GM12878 (cell line): Measurements from ENCODE around the gene RPS6KA3. TPM values are rescaled to one million over a fixed set of nuclear protein-coding genes. Genes with fewer than 3 reads are reported as not detected.

Experiments used
- ATAC-seq: fragments of 200-7000 bp; cut with Tn5 transposase; 3 replicates; pipeline ENCODE4 v1.9.1; 2020; ENCODE audit warnings: mild to moderate bottlenecking, moderate library complexity
- BruUV-seq: library from RNA; stranded (reverse); fragments of 400-500 nt; replicated peaks from 2 replicates; lab custom pipeline; 2021; lab: Mats Ljungman, UMichigan
- CTCF ChIA-PET: fragments of 300-600 bp; sonication (Branson Sonifier 250); formaldehyde crosslinking; extraction: SDS; loops from one replicate; lab custom pipeline; 2021; ENCODE audit warnings: inconsistent platforms; lab: Yijun Ruan, JAX
- POLR2A ChIA-PET: fragments of 350-600 bp; formaldehyde crosslinking; extraction: SDS; loops from one replicate; lab custom pipeline; 2021; ENCODE audit warnings: inconsistent platforms; lab: Charles Lee
- RAD21 ChIA-PET: fragments of 300-600 bp; sonication (Branson Sonifier 250); formaldehyde crosslinking; loops from one replicate; lab custom pipeline; 2023; ENCODE audit warnings: antibody characterized with exemption; ENCODE audit not compliant: unreplicated experiment; lab: Charles Lee
- SMC1A ChIA-PET: fragments of 300-600 bp; sonication (Branson Sonifier 250); formaldehyde crosslinking; loops from one replicate; lab custom pipeline; 2023; ENCODE audit not compliant: unreplicated experiment, uncharacterized antibody; lab: Charles Lee
- DNase-seq: peaks from one replicate; pipeline ENCODE4 v3.0.0-alpha.2; 2011; ENCODE audit warnings: low read depth, low spot score
- FAIRE-seq: peaks from 3 replicates; lab custom pipeline; 2011; peaks lifted over from hg19 to GRCh38; lab: Jason Lieb, UNC
- H2AFZ ChIP-seq: 2 replicates; pipeline ENCODE4 v1.6.0; 2011; ENCODE audit warnings: low read depth, low read length, control low read depth; ENCODE audit not compliant: control insufficient read depth
- H3K27ac ChIP-seq: 2 replicates; pipeline ENCODE4 v1.5.1; 2011; ENCODE audit warnings: control low read depth; ENCODE audit not compliant: control insufficient read depth, insufficient read depth
- H3K27me3 ChIP-seq, 2 experiments: replicated peaks in 1 of 2; 2 replicates each; pipeline versions ENCODE4 v1.6.0 to v1.6.1; 2011; ENCODE audit warnings: low read length in 1 of 2; ENCODE audit not compliant: control insufficient read depth in 2 of 2, insufficient read depth in 2 of 2
- H3K36me3 ChIP-seq, 2 experiments: 2 replicates each; pipeline ENCODE4 v1.5.1; 2011; ENCODE audit warnings: low read length in 1 of 2; ENCODE audit not compliant: control insufficient read depth in 2 of 2, insufficient read depth in 2 of 2
- H3K4me1 ChIP-seq: 2 replicates; pipeline ENCODE4 v1.6.1; 2011; ENCODE audit warnings: mild to moderate bottlenecking, low read length, moderate library complexity, mixed read lengths; ENCODE audit not compliant: control insufficient read depth, insufficient read depth
- H3K4me2 ChIP-seq: 2 replicates; pipeline ENCODE4 v1.6.0; 2011; ENCODE audit warnings: control low read depth; ENCODE audit not compliant: control insufficient read depth, insufficient read depth
- H3K4me3 ChIP-seq: fragments of 200-600 bp; sonication (generic); 2 replicates; pipeline ENCODE4 v1.5.1; 2016
- H3K79me2 ChIP-seq: 2 replicates; pipeline ENCODE4 v1.6.0; 2011; ENCODE audit warnings: low read length; ENCODE audit not compliant: control insufficient read depth, insufficient read depth
- H3K9ac ChIP-seq: 2 replicates; pipeline ENCODE4 v1.8.0; 2011; ENCODE audit warnings: low read length, control low read depth, mixed read lengths; ENCODE audit not compliant: control insufficient read depth, insufficient read depth
- H3K9me3 ChIP-seq: replicated peaks from 3 replicates; pipeline ENCODE4 v1.5.1; 2011; ENCODE audit warnings: mild to moderate bottlenecking, low read length; ENCODE audit not compliant: control insufficient read depth, insufficient read depth
- H4K20me1 ChIP-seq: 2 replicates; pipeline ENCODE4 v1.6.0; 2011; ENCODE audit not compliant: control insufficient read depth, insufficient read depth
- BACH1 ChIP-seq: fragments of 450-650 bp; IDR thresholded peaks from 2 replicates; pipeline ENCODE4 v1.6.1; 2017; ENCODE audit warnings: mild to moderate bottlenecking, borderline replicate concordance
- BHLHE40 ChIP-seq, 2 experiments: fragments of 450-650 bp in 1 of 2; IDR thresholded peaks; 2 replicates each; pipeline ENCODE4 v1.6.1; 2011 to 2017; ENCODE audit warnings: low read depth in 2 of 2, borderline replicate concordance in 1 of 2, improper control_type of control experiment in 1 of 2, low read length in 1 of 2, mild to moderate bottlenecking in 1 of 2
- CBFB ChIP-seq: IDR thresholded peaks from 2 replicates; pipeline ENCODE4 v1.6.1; 2016; ENCODE audit warnings: antibody characterized with exemption, low read depth
- CREB1 ChIP-seq: IDR thresholded peaks from 2 replicates; pipeline ENCODE4 v1.6.1; 2012; ENCODE audit warnings: low read depth, mild to moderate bottlenecking, inconsistent platforms
- GABPA ChIP-seq: IDR thresholded peaks from 2 replicates; pipeline ENCODE4 v1.6.1; 2014; ENCODE audit warnings: antibody characterized with exemption, low read depth, mild to moderate bottlenecking, inconsistent platforms
- IRF4 ChIP-seq: IDR thresholded peaks from 2 replicates; pipeline ENCODE4 v1.6.1; 2011; ENCODE audit warnings: low read depth, low read length
- KLF5 ChIP-seq: fragments of 450-650 bp; IDR thresholded peaks from 2 replicates; pipeline ENCODE4 v1.6.1; 2014; ENCODE audit warnings: mild to moderate bottlenecking; ENCODE audit not compliant: partially characterized antibody
- NRF1 ChIP-seq: conservative IDR thresholded peaks from 2 replicates; pipeline ENCODE4 v1.6.1; 2011; ENCODE audit warnings: mild to moderate bottlenecking, low read depth, low read length, improper control_type of control experiment
- SIX5 ChIP-seq: IDR thresholded peaks from 2 replicates; pipeline ENCODE4 v1.6.1; 2011; ENCODE audit warnings: mild to moderate bottlenecking, low read depth, low read length, moderate library complexity; ENCODE audit not compliant: severe bottlenecking
- SPI1 ChIP-seq: IDR thresholded peaks from 2 replicates; pipeline ENCODE4 v1.6.1; 2011; ENCODE audit warnings: low read depth, mild to moderate bottlenecking, low read length, moderate library complexity, borderline replicate concordance; ENCODE audit not compliant: insufficient read depth
- SREBF1 ChIP-seq: IDR thresholded peaks from 2 replicates; pipeline ENCODE4 v1.6.1; 2012; ENCODE audit warnings: mild to moderate bottlenecking, low read length
- TBL1XR1 ChIP-seq: IDR thresholded peaks from 2 replicates; pipeline ENCODE4 v1.6.1; 2012; ENCODE audit warnings: low read depth, low read length, improper control_type of control experiment
- ZNF24 ChIP-seq: fragments of 450-650 bp; IDR thresholded peaks from 2 replicates; pipeline ENCODE4 v1.6.1; 2017; ENCODE audit warnings: antibody characterized with exemption, mild to moderate bottlenecking
- ZNF622 ChIP-seq: fragments of 450-650 bp; IDR thresholded peaks from 2 replicates; pipeline ENCODE4 v1.6.1; 2017; ENCODE audit warnings: mild to moderate bottlenecking, inconsistent platforms
- WGBS: methylation state at CpG from one replicate; pipeline ENCODE4 v1.1.6; 2016; ENCODE audit warnings: low lambda C conversion rate; ENCODE audit not compliant: insufficient replicate concordance, insufficient coverage; ENCODE audit errors: missing lambda C conversion rate; 5-methylcytosine and 5-hydroxymethylcytosine counted together
- in situ Hi-C: fragments of 300-500 bp; cut with MboI; formaldehyde crosslinking; loops from 9 replicates; pipeline ENCODE4 v1.14.3; 2018; ENCODE audit warnings: mixed read lengths
- intact Hi-C: fragments of 100-400 bp; cut with micrococcal nuclease; formaldehyde crosslinking; loops from one replicate; pipeline ENCODE4 v1.14.2; 2022; ENCODE audit not compliant: unreplicated experiment
- polyA plus RNA-seq, 11 experiments: library from polyadenylated mRNA; depleted of rRNA in 4 of 11; unstranded in 6 of 11; stranded (reverse) in 5 of 11; fragments of >200 nt; fragmentation: Nextera tagmentation in 4 of 11; fragmentation: Illumina TruSeq in 1 of 11; extraction: Ambion mirVana in 4 of 11; extraction: Trizol in 1 of 11; gene quantifications; 1 replicate in 1 of 11; 2 replicates in 10 of 11; pipeline versions ENCODE4 v1.2.1 to v1.2.3, GENCODE V29; 2011 to 2016; ENCODE audit warnings: inconsistent platforms in 2 of 11, missing spikeins in 2 of 11, low read depth in 1 of 11
- total RNA-seq, 4 experiments: library from RNA; depleted of rRNA in 3 of 4; stranded (reverse); fragments of >200 nt in 3 of 4; fragmentation: Illumina TruSeq in 1 of 4; extraction: Trizol in 1 of 4; gene quantifications; 2 replicates each; pipeline versions ENCODE4 v1.2.1 to v1.2.3, GENCODE V29; 2013 to 2021
- TF ChIP-seq, protein P1 (sequence below): IDR thresholded peaks from 2 replicates; pipeline ENCODE4 v1.6.1; 2011; ENCODE audit warnings: mild to moderate bottlenecking, low read depth, low read length, moderate library complexity; ENCODE audit not compliant: insufficient replicate concordance
- TF ChIP-seq, protein P2 (sequence below): IDR thresholded peaks from 2 replicates; pipeline ENCODE4 v1.6.1; 2011; ENCODE audit warnings: low read depth, mild to moderate bottlenecking, low read length, moderate library complexity, borderline replicate concordance; ENCODE audit errors: extremely low read depth

RPS6KA3 gene
- total and polyA plus RNA-seq, 10 of the 15 experiments (the other 5 are each of a cell fraction or from before 2014, with no cell fraction given), result 2.8 to 35.6 (median 15.8) TPM

DNA sequence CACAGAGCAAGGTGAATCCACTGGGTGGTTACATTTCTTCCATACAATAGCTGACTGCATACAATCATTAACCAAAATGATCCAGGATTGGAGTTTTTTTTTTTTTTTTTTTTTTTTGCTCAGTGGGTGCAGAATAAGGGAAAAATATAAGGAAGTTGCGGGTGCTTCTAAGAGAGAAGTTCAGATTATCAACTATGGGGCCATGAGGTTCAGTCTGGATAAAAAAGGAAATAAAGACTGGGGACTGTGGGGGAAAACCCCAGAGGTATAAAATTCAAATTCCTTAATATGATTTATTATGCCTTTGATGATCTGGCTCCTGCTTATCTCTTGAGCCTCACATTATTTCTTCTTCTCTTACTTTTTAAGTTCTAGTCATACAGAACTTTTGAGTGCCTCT is 119.1 kb downstream of the RPS6KA3 start:
- POLR2A ChIA-PET, result no interaction called here
- no peaks in the 10 kb centered on the region for H3K79me2 ChIP-seq
- no TSS peak for BruUV-seq
- H4K20me1 ChIP-seq, result no peaks in the 10 kb centered on the region
- 43% methylated on average over 1 of the region's 1 CpG for WGBS
- no peak overlapping the region for H3K9ac ChIP-seq
- no peak overlapping the region for H2AFZ ChIP-seq
- no peak overlapping the region for H3K27ac ChIP-seq
- TF ChIP-seq ZNF24, result no peak
- no peak for TF ChIP-seq BACH1
- no peak for TF ChIP-seq SPI1
- no peak for TF ChIP-seq KLF5
- TF ChIP-seq IRF4, result no peak
- TF ChIP-seq, protein P1, sequence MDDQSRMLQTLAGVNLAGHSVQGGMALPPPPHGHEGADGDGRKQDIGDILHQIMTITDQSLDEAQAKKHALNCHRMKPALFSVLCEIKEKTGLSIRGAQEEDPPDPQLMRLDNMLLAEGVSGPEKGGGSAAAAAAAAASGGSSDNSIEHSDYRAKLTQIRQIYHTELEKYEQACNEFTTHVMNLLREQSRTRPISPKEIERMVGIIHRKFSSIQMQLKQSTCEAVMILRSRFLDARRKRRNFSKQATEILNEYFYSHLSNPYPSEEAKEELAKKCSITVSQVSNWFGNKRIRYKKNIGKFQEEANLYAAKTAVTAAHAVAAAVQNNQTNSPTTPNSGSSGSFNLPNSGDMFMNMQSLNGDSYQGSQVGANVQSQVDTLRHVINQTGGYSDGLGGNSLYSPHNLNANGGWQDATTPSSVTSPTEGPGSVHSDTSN, result no peak
- no peak for TF ChIP-seq NRF1
- TF ChIP-seq, all 136 proteins: peak for 0
- H3K36me3 ChIP-seq, result no peaks in the 10 kb centered on the region
- no peak overlapping the region for H3K4me2 ChIP-seq
- H3K4me3 ChIP-seq, result no peak overlapping the region
- H3K27me3 ChIP-seq, result no peaks in the 10 kb centered on the region
- DNase-seq (no peak), FAIRE-seq (no peak), ATAC-seq (no peak)
- RAD21 ChIA-PET, result no interaction called here
- SMC1A ChIA-PET, result interaction anchor here (0.7 kb wide), 1 partner anchor 1491 kb away, joined by 3 read pairs; no protein-coding TSS in a partner anchor
- H3K4me1 ChIP-seq, result no peaks in the 10 kb centered on the region
- H3K9me3 ChIP-seq, result no peaks in the 10 kb centered on the region
- intact Hi-C loops (no loop called here), in situ Hi-C loops (no loop called here)
- CTCF ChIA-PET, result no interaction called here

DNA sequence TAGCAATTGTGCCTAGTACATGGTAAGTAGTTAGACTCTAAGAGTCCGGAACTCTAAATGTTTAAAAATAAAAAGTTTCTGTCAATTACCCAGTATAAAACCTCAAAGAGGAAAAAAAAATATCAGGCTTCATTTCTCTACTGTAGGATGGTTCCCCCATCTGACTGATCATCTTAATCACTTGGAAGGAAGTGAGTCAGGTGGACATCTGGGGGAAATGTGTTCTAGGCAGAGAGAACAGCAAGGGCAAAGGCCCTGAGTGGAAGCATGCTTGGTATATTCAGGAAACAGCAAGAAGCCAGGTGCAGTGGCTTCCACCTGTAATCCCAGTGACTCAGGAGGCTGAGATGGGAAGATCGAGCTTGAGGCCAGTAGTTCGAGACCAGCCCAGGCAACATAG is 122.2 kb downstream of the RPS6KA3 start:
- intact Hi-C loops (no loop called here), in situ Hi-C loops (no loop called here)
- WGBS, result 95% methylated on average over 3 of the region's 3 CpGs
- ChIA-PET RAD21 (no interaction called here), POLR2A (no interaction called here), SMC1A (interaction anchor here (1.1 kb wide), 1 partner anchor 29 kb away, joined by 3 read pairs; no protein-coding TSS in a partner anchor), CTCF (no interaction called here)
- H3K27ac ChIP-seq, result no peak overlapping the region
- H3K9ac ChIP-seq, result no peak overlapping the region
- no peaks in the 10 kb centered on the region for H3K36me3 ChIP-seq
- peaks cover 20% of the 10 kb centered on the region for H3K79me2 ChIP-seq
- DNase-seq (no peak), ATAC-seq (no peak), FAIRE-seq (no peak)
- no peaks in the 10 kb centered on the region for H3K27me3 ChIP-seq
- no peaks in the 10 kb centered on the region for H3K9me3 ChIP-seq
- peaks cover 5% of the 10 kb centered on the region; the same call in 1 of the 2 replicates for H3K4me1 ChIP-seq
- H3K4me2 ChIP-seq, result no peak overlapping the region
- BruUV-seq, result no TSS peak
- no peak overlapping the region for H3K4me3 ChIP-seq
- no peak overlapping the region for H2AFZ ChIP-seq
- no peaks in the 10 kb centered on the region for H4K20me1 ChIP-seq
- TF ChIP-seq GABPA (no peak), SIX5 (no peak), CBFB (no peak), SPI1 (no peak), BHLHE40 (IDR thresholded peaks at IDR 0.05; ENCODE audit: borderline replicate concordance in 1 of 2, low read depth in 2 of 2, low read length in 1 of 2) (no peak), CREB1 (no peak), SREBF1 (no peak), TBL1XR1 (no peak), ZNF622 (no peak)
- TF ChIP-seq, protein P2, sequence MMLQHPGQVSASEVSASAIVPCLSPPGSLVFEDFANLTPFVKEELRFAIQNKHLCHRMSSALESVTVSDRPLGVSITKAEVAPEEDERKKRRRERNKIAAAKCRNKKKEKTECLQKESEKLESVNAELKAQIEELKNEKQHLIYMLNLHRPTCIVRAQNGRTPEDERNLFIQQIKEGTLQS, result no peak
